Endothelial cell of umbilical vein (primary cell): ENCODE results near the gene KDM4D. TPM values are rescaled to one million over a fixed set of nuclear protein-coding genes. Genes with fewer than 3 reads are reported as not detected.

Experiments used
- BruUV-seq: library from RNA; stranded (reverse); fragments of 400-500 nt; replicated peaks from 2 replicates; lab custom pipeline; 2021; lab: Mats Ljungman, UMichigan
- CTCF ChIA-PET: fragments of 300-600, 350-600 bp; sonication (Branson Sonifier 250); formaldehyde crosslinking; loops from one replicate; lab custom pipeline; 2021; ENCODE audit warnings: antibody characterized with exemption, inconsistent platforms; lab: Charles Lee
- POLR2A ChIA-PET: fragments of 300-600, 350-600 bp; sonication (Branson Sonifier 250); formaldehyde crosslinking; loops from one replicate; lab custom pipeline; 2021; ENCODE audit warnings: antibody characterized with exemption, inconsistent platforms; lab: Charles Lee
- DNase-seq: peaks from one replicate; pipeline ENCODE4 v3.0.0-alpha.2; 2011; ENCODE audit warnings: low read depth, low spot score
- FAIRE-seq: peaks from 2 replicates; lab custom pipeline; 2011; peaks lifted over from hg19 to GRCh38; lab: Jason Lieb, UNC
- H2AFZ ChIP-seq: 2 replicates; pipeline ENCODE4 v1.6.0; 2012; ENCODE audit warnings: low read depth, low read length, control low read depth, inconsistent platforms
- H3K27ac ChIP-seq: 2 replicates; pipeline ENCODE4 v1.5.1; 2011; ENCODE audit warnings: low read depth, mild to moderate bottlenecking, control low read depth, low read length, moderate library complexity; ENCODE audit not compliant: insufficient read depth
- H3K27me3 ChIP-seq, 2 experiments: 2 replicates each; pipeline versions ENCODE4 v1.6.0 to v1.6.1; 2011; ENCODE audit warnings: low read length in 2 of 2, mixed read lengths in 1 of 2; ENCODE audit not compliant: control insufficient read depth in 2 of 2, insufficient read depth in 2 of 2
- H3K36me3 ChIP-seq, 2 experiments: 2 replicates in 1 of 2; 3 replicates in 1 of 2; pipeline ENCODE4 v1.5.1; 2011; ENCODE audit warnings: low read length in 2 of 2, mild to moderate bottlenecking in 1 of 2, moderate library complexity in 1 of 2; ENCODE audit not compliant: control insufficient read depth in 2 of 2, insufficient read depth in 2 of 2; ENCODE audit errors: extremely low read depth in 1 of 2
- H3K4me1 ChIP-seq: 3 replicates; pipeline ENCODE4 v1.5.1; 2011; ENCODE audit warnings: mild to moderate bottlenecking, low read length; ENCODE audit not compliant: control insufficient read depth, insufficient read depth; ENCODE audit errors: extremely low read depth
- H3K4me2 ChIP-seq: 2 replicates; pipeline ENCODE4 v1.6.1; 2011; ENCODE audit warnings: low read length, control low read depth, mixed read lengths; ENCODE audit not compliant: insufficient read depth
- H3K4me3 ChIP-seq, 3 experiments: fragments of 200-600 bp in 1 of 3; sonication (generic), shearing (Covaris generic) in 1 of 3; replicated peaks in 1 of 3; 2 replicates each; pipeline ENCODE4 v1.5.1; 2011 to 2016; ENCODE audit warnings: control low read depth in 3 of 3, low read length in 3 of 3, mild to moderate bottlenecking in 2 of 3, inconsistent platforms in 1 of 3, low read depth in 1 of 3, moderate library complexity in 1 of 3; ENCODE audit not compliant: insufficient read depth in 1 of 3
- H3K79me2 ChIP-seq: 2 replicates; pipeline ENCODE4 v1.6.0; 2012; ENCODE audit warnings: low read length, inconsistent platforms; ENCODE audit not compliant: control insufficient read depth, insufficient read depth
- H3K9ac ChIP-seq: replicated peaks from 2 replicates; pipeline ENCODE3; 2011; ENCODE audit warnings: low read length, control low read depth; ENCODE audit not compliant: insufficient read depth; ENCODE audit errors: extremely low read depth
- H3K9me1 ChIP-seq: replicated peaks from 3 replicates; pipeline ENCODE4 v1.6.0; 2011; ENCODE audit warnings: mild to moderate bottlenecking, low read length; ENCODE audit not compliant: control insufficient read depth, insufficient read depth; ENCODE audit errors: extremely low read depth
- H3K9me3 ChIP-seq: replicated peaks from 2 replicates; pipeline ENCODE4 v1.5.1; 2012; ENCODE audit warnings: low read length, inconsistent platforms; ENCODE audit not compliant: control insufficient read depth, insufficient read depth
- H4K20me1 ChIP-seq: replicated peaks from 2 replicates; pipeline ENCODE3; 2011; ENCODE audit warnings: mild to moderate bottlenecking, low read length; ENCODE audit not compliant: control insufficient read depth, insufficient read depth; ENCODE audit errors: extremely low read depth
- CTCF ChIP-seq, 2 donors: IDR thresholded peaks; 1 replicate in 1 of 2; 2 replicates in 1 of 2; pipeline ENCODE4 v1.5.1; 2011; ENCODE audit warnings: low read length in 2 of 2, mild to moderate bottlenecking in 2 of 2, moderate library complexity in 2 of 2, control low read depth in 1 of 2, inconsistent platforms in 1 of 2, low read depth in 1 of 2; ENCODE audit not compliant: insufficient read depth in 1 of 2; ENCODE audit errors: extremely low read depth in 1 of 2
- EZH2 ChIP-seq: IDR thresholded peaks from 2 replicates; pipeline ENCODE4 v1.6.1; 2012; ENCODE audit warnings: borderline replicate concordance, low read depth, mild to moderate bottlenecking, moderate library complexity, low read length, inconsistent platforms; ENCODE audit not compliant: severe bottlenecking
- FOS ChIP-seq: IDR thresholded peaks from 2 replicates; pipeline ENCODE4 v1.6.1; 2011; ENCODE audit warnings: mild to moderate bottlenecking, low read length, moderate library complexity, borderline replicate concordance; ENCODE audit not compliant: insufficient read depth
- GATA2 ChIP-seq: IDR thresholded peaks from 2 replicates; pipeline ENCODE4 v1.7.0; 2011; ENCODE audit warnings: low read depth, mild to moderate bottlenecking, moderate library complexity, mixed read lengths, low read length; ENCODE audit not compliant: insufficient read length, insufficient read depth
- JUN ChIP-seq: IDR thresholded peaks from 2 replicates; pipeline ENCODE4 v1.6.1; 2011; ENCODE audit warnings: borderline replicate concordance, low read depth; ENCODE audit not compliant: insufficient read length, insufficient read depth
- MAX ChIP-seq: IDR thresholded peaks from 2 replicates; pipeline ENCODE4 v1.6.1; 2011; ENCODE audit not compliant: insufficient read depth, insufficient read length
- MYC ChIP-seq: IDR thresholded peaks from one replicate; pipeline ENCODE4 v1.6.1; 2011; ENCODE audit warnings: mild to moderate bottlenecking, low read depth, low read length
- POLR2A ChIP-seq: IDR thresholded peaks from 2 replicates; pipeline ENCODE4 v1.6.1; 2012; ENCODE audit warnings: low read depth, mild to moderate bottlenecking, control low read depth, low read length
- POLR2AphosphoS5 ChIP-seq: IDR thresholded peaks from 2 replicates; pipeline ENCODE4 v1.6.1; 2012; ENCODE audit warnings: low read depth, mild to moderate bottlenecking, control low read depth, low read length, moderate library complexity; ENCODE audit not compliant: insufficient read depth
- dilution Hi-C: fragments of 300-500 bp; cut with MboI; formaldehyde crosslinking; loops from one replicate; pipeline ENCODE4 v1.15.0; 2019; ENCODE audit warnings: low sequenced_read_pairs; ENCODE audit not compliant: extremely low pct_ligation_motif_present
- intact Hi-C: fragments of 100-400 bp; cut with micrococcal nuclease; formaldehyde crosslinking; loops from one replicate; pipeline ENCODE4 v1.10.0; 2022
- polyA plus RNA-seq, 4 experiments: library from polyadenylated mRNA; depleted of rRNA in 3 of 4; stranded (reverse) in 3 of 4; unstranded in 1 of 4; fragments of >200 nt; gene quantifications; 2 replicates each; pipeline versions ENCODE4 v1.2.1 to v1.2.3, GENCODE V29; 2011 to 2012; ENCODE audit warnings: missing spikeins in 1 of 4
- total RNA-seq: library from RNA; stranded (reverse); gene quantifications from 2 replicates; pipeline ENCODE4 v1.2.3, GENCODE V29; 2021

KDM4D gene
- total and polyA plus RNA-seq, 2 donors (not counting 3 experiments of a cell fraction or from before 2014, with no cell fraction given) = 1.0 to 1.3 TPM

GRCh38 chr11:95028357-95028756 is 54.8 kb downstream of the KDM4D start:
- Histone ChIP-seq H3K9ac (no peak overlapping the region), H3K27ac (no peak overlapping the region), H2AFZ (no peak overlapping the region), H3K4me1 (no peaks in the 10 kb centered on the region), H3K27me3 (no peaks in the 10 kb centered on the region), H3K4me3 (no peak overlapping the region), H3K36me3 (no peaks in the 10 kb centered on the region), H4K20me1 (no peaks in the 10 kb centered on the region), H3K4me2 (no peak overlapping the region), H3K79me2 (no peaks in the 10 kb centered on the region), H3K9me1 (no peaks in the 10 kb centered on the region), H3K9me3 (no peaks in the 10 kb centered on the region)
- no TSS peak for BruUV-seq
- DNase-seq (no peak), FAIRE-seq (no peak)
- TF ChIP-seq GATA2 (no peak), CTCF (IDR thresholded peaks at IDR 0.05; ENCODE audit: extremely low read depth in 1 of 2, insufficient read depth in 1 of 2, low read depth in 1 of 2, low read length in 2 of 2) (no peak), JUN (no peak), POLR2AphosphoS5 (no peak), MYC (no peak), MAX (no peak), EZH2 (no peak), FOS (no peak), POLR2A (no peak)
- dilution Hi-C loops = no loop called here
- intact Hi-C loops = no loop called here
- ChIA-PET CTCF (no interaction called here), POLR2A (no interaction called here)
